Peyer's patch (tissue), 4 donors: Measurements from ENCODE around the gene APEH.

Experiments used
- CTCF ChIP-seq, 6 experiments: fragments of 450-650 bp in 4 of 6; fragments of 200-600 bp in 2 of 6; sonication (generic) in 1 of 6; IDR thresholded peaks; one replicate each; pipeline ENCODE4 v1.5.1; 2017 to 2019; ENCODE audit warnings: antibody characterized with exemption in 6 of 6, mild to moderate bottlenecking in 3 of 6, moderate library complexity in 1 of 6
- POLR2A ChIP-seq, 2 donors: fragments of 450-650 bp; IDR thresholded peaks; one replicate each; pipeline ENCODE4 v1.5.1; 2017; ENCODE audit warnings: antibody characterized with exemption in 2 of 2, mild to moderate bottlenecking in 2 of 2, moderate library complexity in 2 of 2

GRCh38 chr3:49699281-49699979 is 25.3 kb downstream of the APEH start:
- no peak for TF ChIP-seq CTCF (IDR thresholded peaks at IDR 0.05)
- no peak for TF ChIP-seq POLR2A (IDR thresholded peaks at IDR 0.05)
